IPS-18c (cell line): ENCODE measurements around the gene EFCAB8.
"Not testable (repeated sequence)": the region's sequence is repeated elsewhere in the genome, so short reads cannot be mapped to it uniquely, and the experiment has no call there.

Experiments used
- H3K4me3 ChIP-seq: 2 replicates; pipeline ENCODE4 v1.7.0; 2013; ENCODE audit warnings: low read depth, mild to moderate bottlenecking, low read length, moderate library complexity; ENCODE audit not compliant: insufficient read depth
- H3K9me3 ChIP-seq: one replicate; pipeline ENCODE4 v1.6.1; 2013; ENCODE audit warnings: mild to moderate bottlenecking, low read length, moderate library complexity; ENCODE audit not compliant: control insufficient read depth, insufficient read depth

EFCAB8 gene

DNA sequence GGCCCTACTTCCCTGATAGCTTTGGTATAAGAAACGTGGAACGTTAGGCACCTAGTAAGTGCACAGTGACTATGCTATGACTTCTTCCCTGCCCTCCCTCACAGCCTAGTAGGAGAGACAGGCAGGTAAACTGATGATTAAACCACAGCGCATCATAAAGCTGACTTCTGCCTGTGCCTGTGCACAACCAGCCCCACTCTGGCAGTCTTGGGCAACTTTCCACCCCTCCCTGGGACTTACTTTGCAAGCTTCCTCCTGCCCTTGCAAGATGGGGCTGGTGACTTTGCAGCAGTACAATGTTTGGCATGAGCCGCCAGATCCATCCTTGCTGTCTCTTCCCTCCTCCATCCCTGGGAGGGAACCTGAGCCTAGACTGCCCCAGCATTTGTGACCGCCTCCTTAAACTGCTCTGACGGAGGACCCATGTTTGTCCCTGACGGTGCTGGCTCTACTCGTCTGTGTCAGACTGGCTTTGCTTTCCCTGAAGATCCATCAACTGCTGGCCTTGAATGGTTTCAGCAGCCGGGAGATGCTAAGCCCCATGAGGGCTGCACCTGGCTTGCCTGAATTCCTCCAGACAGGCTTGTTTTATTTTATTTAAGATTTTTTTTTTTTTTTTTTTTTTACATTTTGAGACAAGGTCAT, 36.1 kb downstream of the EFCAB8 start:
- H3K4me3 ChIP-seq, result no peak overlapping the region

DNA sequence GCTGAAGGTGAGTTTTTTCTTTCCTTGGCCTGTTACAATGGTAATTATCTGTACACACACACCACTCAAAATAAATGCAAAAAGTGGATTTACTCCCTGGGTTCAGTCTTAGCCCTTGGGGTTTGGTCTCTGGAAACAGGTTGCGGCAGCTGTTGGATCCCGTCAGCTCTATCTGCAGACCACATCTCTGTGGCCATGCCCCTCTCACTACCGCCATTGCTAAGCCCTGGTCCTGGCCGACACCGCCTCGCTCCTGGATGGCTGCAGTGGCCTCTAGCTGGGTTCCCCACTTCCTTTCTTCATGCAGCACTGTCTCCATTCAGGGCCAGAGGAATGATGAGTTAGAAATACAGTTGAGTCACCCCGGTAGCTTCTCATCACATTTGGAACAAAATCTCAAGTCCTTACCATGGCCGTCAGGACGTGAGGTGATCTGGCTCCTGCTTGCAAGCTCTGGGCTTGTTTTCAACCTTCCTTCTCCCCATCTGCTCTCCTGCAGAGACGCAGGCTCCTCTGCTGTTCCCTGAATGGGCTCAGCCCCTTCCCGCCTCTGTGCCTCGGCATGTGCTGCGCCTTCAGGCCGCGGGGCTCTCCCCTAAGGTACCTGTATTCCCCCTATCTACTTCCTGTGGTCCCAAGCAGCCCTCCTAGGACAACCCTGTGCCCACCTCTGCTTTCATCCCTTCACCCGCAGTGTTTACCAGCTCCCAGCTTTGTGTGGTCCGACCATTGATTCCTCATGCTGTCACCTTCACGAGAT, 38.0 kb downstream of the EFCAB8 start:
- H3K9me3 ChIP-seq, result no peaks in the 10 kb centered on the region
- H3K4me3 ChIP-seq, result no peak overlapping the region

More for the DNA sequence above, 36.1 kb downstream of the EFCAB8 start:
- no peaks in the 10 kb centered on the region for H3K9me3 ChIP-seq

GRCh38 chr20:32898729-32899128, 40.0 kb downstream of the EFCAB8 start:
- Histone ChIP-seq H3K9me3 (no peaks in the 10 kb centered on the region), H3K4me3 (no peak overlapping the region)

GRCh38 chr20:32902456-32903420, 44.0 kb downstream of the EFCAB8 start:
- no peak overlapping the region for H3K4me3 ChIP-seq
- no peaks in the 10 kb centered on the region for H3K9me3 ChIP-seq

- Histone ChIP-seq H3K9me3 (no peaks in the 10 kb centered on the region), H3K4me3 (no peak overlapping the region)
These were observed 45.0 kb downstream of the EFCAB8 start for GRCh38 chr20:32903666-32904175.

GRCh38 chr20:32904678-32905077, 46.0 kb downstream of the EFCAB8 start:
- not testable (repeated sequence) for H3K9me3 ChIP-seq, H3K4me3 ChIP-seq

DNA sequence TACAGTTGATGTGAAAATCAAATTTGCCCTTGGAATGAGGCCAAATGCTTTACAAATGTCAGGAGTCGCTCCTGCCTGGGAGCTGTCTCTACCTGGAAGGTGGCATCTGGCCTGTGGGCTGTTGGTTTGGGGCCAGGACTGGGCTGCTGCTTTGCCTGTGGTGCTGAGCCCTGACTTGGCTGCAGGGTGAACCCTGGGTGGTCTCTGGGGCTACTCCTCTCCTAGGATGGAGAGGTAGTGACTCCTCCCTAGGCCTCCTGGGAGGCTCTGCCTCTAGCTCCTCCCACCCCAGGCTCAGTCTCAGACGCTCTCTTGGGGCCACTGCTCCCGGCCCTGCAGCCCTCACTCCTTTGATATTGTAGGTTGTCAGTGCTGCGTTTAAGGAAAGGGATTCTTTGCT, 47.5 kb downstream of the EFCAB8 start:
- no peak overlapping the region for H3K4me3 ChIP-seq
- H3K9me3 ChIP-seq, result no peaks in the 10 kb centered on the region

GRCh38 chr20:32906871-32907495, 48.3 kb downstream of the EFCAB8 start:
- no peak overlapping the region for H3K4me3 ChIP-seq
- no peaks in the 10 kb centered on the region for H3K9me3 ChIP-seq

DNA sequence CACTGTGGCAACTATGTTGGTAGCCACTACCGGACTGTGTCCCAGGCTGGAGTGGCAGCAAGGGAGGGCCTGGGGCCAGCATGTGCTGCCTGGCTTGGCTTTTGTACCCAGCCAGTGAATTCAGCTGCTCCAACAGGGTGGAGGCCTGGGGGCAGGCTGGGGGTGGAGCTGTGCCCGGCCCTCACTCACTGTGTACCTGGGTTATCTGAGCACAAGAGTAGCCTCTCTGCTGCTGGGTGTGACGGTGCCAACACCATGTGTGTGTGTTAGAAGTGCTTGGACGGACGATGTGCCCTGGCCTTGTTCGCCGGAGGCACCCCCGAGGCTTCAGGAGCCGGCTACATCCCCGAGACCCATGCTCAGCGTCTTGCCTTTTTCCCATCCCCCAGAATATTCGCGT, 49.2 kb downstream of the EFCAB8 start:
- Histone ChIP-seq H3K9me3 (no peaks in the 10 kb centered on the region), H3K4me3 (no peak overlapping the region)

- Histone ChIP-seq H3K9me3 (no peaks in the 10 kb centered on the region), H3K4me3 (no peak overlapping the region)
These were observed 49.9 kb downstream of the EFCAB8 start for GRCh38 chr20:32908334-32909292.

DNA sequence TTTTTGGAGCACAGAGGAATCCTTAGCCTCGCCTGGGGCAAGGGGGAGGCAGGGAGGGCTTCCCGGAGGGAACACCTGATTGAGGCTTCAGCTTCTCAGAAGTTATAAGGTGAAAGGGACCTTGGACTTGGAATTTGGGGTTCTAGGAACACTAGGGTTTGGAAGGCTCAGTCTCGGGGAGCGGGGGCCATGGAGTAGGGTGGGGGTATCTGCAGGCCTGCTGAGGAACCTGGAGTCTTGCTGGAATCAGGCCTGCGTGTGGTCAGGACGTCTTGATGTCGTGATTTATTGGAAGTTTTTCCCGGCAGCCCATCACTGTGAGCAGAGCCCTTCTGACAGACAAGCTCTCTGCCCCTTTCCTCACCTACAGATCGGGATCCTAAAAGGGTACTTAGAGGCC, 50.7 kb downstream of the EFCAB8 start:
- Histone ChIP-seq H3K9me3 (no peaks in the 10 kb centered on the region), H3K4me3 (no peak overlapping the region)

DNA sequence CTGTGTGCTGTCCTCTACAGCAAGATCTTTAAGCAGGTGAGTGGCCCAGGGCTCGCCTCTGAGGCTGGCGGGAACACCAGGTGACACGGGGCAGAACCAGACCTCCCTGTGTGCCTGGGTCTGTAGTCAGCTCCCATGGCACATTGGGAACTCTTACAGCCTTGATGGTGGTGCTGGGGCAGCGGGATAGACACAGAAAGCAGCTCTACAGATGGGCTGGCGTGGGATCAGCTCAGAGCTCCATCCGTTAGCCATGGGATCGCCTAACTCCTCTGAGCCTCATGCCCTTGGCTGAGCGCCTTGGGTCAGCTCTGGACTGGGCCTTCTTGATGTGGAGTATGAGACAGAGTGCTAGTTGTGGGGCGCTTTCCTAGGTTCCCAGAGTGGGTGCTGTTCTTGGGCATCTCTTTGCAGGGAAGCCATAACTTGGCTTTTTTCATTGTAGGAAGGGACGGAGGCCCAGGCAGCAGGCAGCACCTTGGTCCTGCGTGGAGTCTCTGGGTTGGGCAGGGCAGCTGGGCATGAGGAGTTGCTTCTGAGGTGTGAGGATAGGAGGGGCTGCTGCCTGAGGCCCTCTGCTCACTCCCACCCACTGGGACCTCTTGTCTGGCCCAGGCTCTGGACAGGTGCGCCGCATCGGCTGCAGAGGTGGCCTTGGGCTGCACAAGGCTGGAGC, 51.3 kb downstream of the EFCAB8 start:
- H3K4me3 ChIP-seq, result no peak overlapping the region
- H3K9me3 ChIP-seq, result no peaks in the 10 kb centered on the region

- Histone ChIP-seq H3K4me3 (no peak overlapping the region), H3K9me3 (peaks cover 5% of the 10 kb centered on the region)
These were observed 52.6 kb downstream of the EFCAB8 start for GRCh38 chr20:32911355-32911754.

DNA sequence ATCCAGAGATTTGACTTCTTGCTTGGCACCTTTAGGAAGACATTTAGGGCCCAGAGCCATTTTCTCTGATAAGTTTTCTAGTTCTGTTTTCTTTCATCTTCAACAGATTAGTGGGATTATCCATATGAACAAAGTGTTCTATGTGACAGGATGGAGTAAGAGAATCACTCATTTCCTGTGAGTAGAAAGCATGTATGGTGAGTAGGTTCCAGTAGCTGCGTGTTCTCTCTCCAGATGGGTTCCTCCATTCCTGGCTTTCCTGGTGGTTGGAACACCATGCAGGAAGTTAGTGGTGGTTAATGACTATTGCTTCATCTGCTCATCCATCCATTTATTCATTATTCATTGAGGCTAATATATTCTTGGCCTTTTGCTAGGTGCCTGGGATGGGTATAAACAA, 54.0 kb downstream of the EFCAB8 start:
- H3K9me3 ChIP-seq, result peaks cover 5% of the 10 kb centered on the region
- no peak overlapping the region for H3K4me3 ChIP-seq

DNA sequence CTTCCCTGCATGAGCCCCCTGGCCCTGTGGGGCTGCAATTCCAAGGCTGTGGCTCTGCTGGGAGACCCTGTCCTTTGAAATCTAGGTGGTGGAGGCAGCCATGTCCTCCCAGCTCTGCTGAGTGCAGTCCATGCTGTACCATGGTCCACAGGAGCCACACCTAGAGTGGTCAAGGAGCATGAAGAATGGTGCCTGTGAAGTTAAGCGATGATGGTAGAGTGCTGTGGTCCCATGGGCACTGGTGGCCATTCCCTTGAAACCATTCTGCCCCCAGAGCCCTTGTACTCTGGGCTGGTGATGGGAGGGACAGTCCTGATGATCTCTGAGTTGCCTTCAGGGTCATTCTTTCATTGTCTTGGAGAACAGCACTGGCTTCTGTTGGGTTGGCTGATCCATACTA, 55.3 kb downstream of the EFCAB8 start:
- H3K4me3 ChIP-seq, result no peak overlapping the region
- H3K9me3 ChIP-seq, result peaks cover 5% of the 10 kb centered on the region
